ENCODE results near the gene ASPHD1. TPM values are rescaled to one million over a fixed set of nuclear protein-coding genes. Genes with fewer than 3 reads are reported as not detected.
"Not testable (repeated sequence)": the region's sequence is repeated elsewhere in the genome, so short reads cannot be mapped to it uniquely, and the experiment has no call there.

Gene ASPHD1
- polyA plus RNA-seq, 3 donors: 0.95 to 1.4 (median 1.0) TPM

- DNase-seq: no peak
Measured at GRCh38 chr16:29906520-29907244, 6.4 kb downstream of the ASPHD1 start.

DNA sequence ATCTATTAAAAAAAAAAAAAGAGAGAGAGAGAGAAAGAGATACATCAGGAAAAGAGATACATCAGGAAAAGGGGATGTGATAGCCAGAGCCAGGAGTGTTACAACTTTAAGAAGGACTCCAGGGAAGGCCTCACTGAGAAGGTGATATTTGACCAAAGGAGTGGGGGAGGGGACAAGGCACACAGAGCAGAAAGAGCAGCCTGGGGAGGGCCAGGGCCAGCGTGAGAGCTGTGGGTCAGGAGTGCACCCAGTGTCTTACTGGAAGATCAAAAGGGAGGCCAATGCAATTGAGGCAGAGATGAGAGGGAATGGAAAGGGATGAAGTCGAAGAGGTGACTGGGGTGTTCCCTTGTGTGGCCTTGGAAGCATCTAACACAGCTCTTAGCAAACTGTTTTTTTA, 7.7 kb downstream of the ASPHD1 start:
- no peak for DNase-seq

GRCh38 chr16:29908719-29909220, 8.5 kb downstream of the ASPHD1 start:
- no peak for DNase-seq

- no peak for DNase-seq
Measured at GRCh38 chr16:29909391-29909790, 9.1 kb downstream of the ASPHD1 start.

DNA sequence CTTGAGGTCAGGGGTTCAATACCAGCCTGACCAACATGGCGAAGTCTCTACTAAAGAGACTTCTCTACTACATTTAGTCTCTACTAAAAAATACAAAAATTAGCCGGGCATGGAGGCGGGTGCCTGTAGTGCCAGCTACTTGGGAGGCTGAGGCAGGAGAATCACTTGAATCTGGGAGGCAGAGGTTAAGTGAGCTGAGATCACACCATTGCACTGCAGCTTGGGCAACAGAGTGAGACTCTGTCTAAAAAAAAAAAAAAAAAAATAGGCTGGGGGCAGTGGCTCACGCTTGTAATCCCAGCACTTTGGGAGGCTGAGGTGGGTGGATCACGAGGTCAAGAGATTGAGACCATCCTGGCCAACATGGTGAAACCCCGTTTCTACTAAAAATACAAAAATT, 9.6 kb downstream of the ASPHD1 start:
- not testable (repeated sequence) for DNase-seq

- no peak for DNase-seq
Measured at GRCh38 chr16:29910819-29911675, 10.8 kb downstream of the ASPHD1 start.

- DNase-seq: no peak
Measured at GRCh38 chr16:29911676-29912010, 11.4 kb downstream of the ASPHD1 start.

DNA sequence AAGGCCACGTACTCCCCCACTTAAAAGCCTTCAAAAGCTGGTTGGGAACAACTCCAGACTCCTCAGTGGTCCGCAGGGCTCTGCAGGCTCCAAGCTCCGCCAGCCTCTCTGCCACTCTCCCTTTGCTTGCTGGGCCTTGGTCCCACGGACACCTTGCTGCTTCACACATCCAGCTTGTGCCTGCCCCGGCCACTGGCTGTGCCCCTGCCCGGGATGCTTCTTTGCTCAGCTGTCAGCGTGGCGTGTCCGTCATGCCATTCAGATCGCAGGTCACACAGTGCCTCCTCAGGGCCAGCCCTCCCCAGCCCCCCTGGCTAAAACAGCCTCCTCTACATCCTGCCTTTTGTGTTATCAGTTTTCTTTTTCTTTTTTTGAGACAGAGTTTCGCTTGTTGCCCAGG, 11.8 kb downstream of the ASPHD1 start:
- no peak for DNase-seq

- no peak for DNase-seq
Measured at GRCh38 chr16:29913514-29913913, 13.2 kb downstream of the ASPHD1 start.

GRCh38 chr16:29915590-29916247, 15.4 kb downstream of the ASPHD1 start:
- no peak for DNase-seq

DNA sequence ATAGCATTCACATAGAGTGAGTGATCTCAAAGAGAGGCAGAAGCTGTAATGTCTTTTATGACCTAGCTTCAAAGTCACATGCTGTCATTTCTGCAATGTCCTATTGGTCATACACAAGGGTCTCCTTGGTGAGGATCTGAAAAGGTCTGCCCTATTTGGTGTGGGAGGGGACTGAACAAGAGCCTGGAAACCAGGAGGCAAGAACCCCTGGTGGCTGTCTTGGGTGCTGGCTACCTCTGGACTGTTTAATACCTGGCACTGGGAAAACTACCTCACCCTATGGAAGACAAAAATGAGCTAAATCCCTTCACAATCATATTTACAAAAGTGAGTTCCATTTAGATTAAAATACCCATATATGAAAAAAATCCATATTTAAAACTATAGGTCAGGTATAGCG, 16.7 kb downstream of the ASPHD1 start:
- no peak for DNase-seq

DNA sequence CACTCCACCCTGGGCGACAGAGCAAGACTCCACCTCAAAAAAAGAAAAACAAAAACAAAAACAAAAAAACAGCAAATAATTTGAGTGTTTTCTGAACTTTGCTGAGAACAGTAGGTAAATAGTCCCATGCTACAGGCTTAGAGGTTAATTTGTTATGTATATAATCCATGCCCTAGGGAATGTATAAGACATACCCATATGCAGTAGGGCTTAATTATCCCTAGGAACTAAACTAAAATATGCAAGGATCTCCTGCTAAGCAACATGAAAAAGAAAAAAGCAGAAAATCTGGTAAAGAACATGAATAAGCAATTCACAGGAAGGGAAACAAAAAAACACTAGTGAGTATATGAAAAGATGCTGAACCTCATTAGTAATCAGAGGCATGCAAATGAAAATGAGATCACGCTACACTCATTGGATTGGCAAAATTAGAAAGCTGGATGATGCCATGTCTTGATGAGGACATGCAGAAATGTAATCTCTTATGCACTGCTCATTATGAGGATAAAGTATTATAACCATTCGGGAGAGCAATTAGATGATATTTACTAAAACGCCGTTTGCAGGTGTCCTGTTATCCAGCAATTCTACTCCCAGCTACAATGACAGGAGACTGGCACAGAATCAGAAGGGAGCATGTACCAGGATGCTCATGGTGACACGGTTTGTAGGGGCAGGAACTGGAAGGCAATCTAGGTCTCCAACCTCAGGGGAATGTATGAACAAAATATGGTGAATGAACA, 20.2 kb downstream of the ASPHD1 start:
- no peak for DNase-seq

- no peak for DNase-seq
Measured at GRCh38 chr16:29921034-29921385, 20.7 kb downstream of the ASPHD1 start.

DNA sequence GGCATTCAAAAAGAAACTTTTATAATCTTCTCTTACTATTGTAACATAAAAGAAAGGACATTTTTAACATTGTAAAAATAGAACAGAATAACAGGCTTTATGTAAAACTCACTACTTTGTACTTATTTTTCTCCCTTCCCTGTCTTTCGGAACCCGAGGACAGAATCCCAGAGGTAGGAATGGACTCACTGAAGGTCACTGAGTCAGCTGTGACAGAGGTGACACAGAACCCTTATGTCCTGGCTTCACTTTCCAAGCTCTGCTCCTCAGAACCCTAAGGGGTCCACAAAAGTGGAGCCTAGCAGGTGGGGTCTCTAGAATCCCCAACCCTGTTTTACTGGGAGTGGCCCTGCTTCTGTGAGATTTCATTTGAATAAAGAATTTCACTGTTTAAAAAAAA, 22.0 kb downstream of the ASPHD1 start:
- DNase-seq: no peak

DNA sequence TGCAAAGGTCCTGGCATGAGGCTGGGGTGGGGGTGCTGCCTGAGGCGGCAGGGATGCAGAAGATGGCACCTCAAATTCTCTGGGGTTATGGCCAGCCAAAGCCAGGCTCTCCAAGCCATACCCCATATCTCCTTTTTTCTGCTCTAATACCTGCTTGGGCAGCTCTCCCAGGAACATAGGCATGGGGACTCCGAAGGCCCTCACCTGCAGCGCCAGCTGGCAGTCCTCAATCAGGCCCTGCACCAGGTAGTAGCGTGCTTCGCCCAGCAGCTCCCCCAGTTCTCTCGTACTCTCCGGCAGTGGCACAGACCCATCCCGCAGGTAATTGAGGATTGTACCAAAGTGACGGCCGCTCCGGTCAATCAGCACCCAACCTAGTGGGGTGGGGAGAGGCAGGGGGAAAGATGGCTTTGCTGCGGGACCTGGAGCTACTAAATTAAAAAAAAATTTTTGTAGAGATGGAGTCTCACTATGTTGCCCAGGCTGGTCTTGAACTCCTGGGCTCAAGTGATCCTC, 22.8 kb downstream of the ASPHD1 start:
- DNase-seq: no peak

- no peak for DNase-seq
Measured at GRCh38 chr16:29925105-29925756, 24.9 kb downstream of the ASPHD1 start.

- DNase-seq: peak; percentile 91
Measured at GRCh38 chr16:29925781-29926710, 25.8 kb downstream of the ASPHD1 start, which contains the start of gene KCTD13. Gene KCTD13 (minus strand): TSS chr16:29926226. CDS start chr16:29926033, 193 bp downstream.

GRCh38 chr16:29926711-29927052, 26.4 kb downstream of the ASPHD1 start:
- peak; percentile 15 for DNase-seq

- no peak for DNase-seq
Measured at GRCh38 chr16:29927070-29927905, 27.0 kb downstream of the ASPHD1 start.
